ENCODE results near the gene SPDYE6.
"Not testable (repeated sequence)": the region's sequence is repeated elsewhere in the genome, so short reads cannot be mapped to it uniquely, and the experiment has no call there.

SPDYE6 gene

GRCh38 chr7:102317231-102318059 is 38.8 kb downstream of the SPDYE6 start:
- no peak for DNase-seq (ENCODE audit: low spot score)

- DNase-seq (ENCODE audit: low spot score): no peak
These were observed 42.1 kb downstream of the SPDYE6 start for GRCh38 chr7:102313997-102314780.

GRCh38 chr7:102312317-102312716 is 43.9 kb downstream of the SPDYE6 start:
- no peak for DNase-seq (ENCODE audit: low spot score)

DNA sequence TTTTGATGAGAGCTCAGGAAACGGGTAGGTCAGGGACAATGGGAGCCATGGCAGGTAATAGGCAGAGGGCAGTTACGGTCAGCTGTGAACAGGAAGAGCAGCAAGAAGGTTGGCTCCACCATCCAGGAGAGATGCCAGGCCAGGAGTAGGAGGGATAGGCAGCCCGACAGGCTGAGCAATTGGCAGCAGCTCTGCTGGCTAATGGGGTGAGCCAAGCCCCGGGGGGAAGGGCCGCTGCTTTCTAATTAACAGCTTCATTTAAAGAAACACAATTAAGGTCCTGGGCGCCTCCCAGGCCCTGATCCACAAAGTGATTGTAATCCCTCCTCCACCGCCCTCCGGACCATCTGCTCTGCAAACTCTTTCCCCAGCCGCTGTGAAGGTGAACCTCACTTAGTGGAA is 45.8 kb downstream of the SPDYE6 start:
- no peak for DNase-seq (ENCODE audit: low spot score)

GRCh38 chr7:102306916-102307677 is 49.1 kb downstream of the SPDYE6 start:
- peak; percentile 20 for DNase-seq (ENCODE audit: low spot score)

DNA sequence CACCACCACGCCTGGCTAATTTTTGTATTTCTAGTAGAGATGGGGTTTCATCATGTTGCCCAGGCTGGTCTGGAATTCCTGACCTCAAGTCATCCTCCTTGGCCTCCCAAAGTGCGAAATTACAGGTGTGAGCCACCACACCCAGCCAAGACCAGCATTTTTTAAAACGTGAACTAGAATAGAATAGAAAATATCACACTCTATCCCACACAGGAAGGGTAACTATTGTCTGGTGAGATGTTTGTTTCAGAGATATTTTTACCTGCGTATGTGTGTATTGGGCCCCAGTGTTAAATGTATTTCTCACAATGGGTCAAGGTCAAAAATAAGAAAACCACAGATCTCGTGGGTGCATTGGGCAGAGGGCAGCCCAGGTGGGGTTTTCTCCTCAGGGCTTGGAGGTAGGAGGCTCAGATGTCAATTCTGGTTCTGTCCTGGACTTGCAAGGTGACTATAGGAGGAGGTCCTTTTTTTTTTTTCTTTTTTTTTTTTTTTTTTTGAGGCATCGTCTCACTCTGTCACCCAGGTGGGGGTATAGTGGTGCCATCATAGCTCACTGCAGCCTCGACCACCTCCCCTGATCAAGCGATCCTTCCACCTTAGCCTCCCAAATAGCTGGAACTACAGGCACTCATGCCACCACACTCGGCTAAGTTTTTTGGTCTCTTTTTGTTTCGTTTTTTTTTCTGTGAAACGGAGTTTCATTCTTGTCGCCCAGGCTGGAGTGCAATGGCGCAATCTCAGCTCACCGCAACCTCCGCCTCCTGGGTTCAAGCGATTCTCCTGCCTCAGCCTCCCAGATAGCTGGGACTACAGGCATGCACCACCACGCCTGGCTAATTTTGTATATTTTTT is 50.6 kb downstream of the SPDYE6 start:
- no peak for DNase-seq (ENCODE audit: low spot score)

DNA sequence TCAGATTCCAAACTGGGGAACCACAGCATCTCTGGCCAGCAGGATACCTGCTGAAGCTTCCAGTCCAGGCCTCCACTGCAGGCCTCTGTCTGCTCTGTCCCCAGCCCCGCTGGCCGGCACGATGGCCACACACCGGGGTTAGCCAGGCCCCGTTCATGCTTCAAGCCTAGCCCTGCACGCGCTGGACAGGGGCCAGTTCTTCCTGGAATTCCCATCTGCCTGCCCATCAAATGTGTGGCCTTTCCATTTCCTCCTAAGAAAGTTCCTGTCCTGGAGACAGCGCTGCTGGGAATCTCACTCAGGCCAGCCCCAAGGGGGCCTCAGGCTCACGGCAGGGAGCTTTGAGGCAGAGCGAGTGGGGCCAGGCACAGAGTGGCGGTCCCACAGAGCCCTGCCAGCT is 51.6 kb downstream of the SPDYE6 start:
- DNase-seq (ENCODE audit: low spot score): no peak

DNA sequence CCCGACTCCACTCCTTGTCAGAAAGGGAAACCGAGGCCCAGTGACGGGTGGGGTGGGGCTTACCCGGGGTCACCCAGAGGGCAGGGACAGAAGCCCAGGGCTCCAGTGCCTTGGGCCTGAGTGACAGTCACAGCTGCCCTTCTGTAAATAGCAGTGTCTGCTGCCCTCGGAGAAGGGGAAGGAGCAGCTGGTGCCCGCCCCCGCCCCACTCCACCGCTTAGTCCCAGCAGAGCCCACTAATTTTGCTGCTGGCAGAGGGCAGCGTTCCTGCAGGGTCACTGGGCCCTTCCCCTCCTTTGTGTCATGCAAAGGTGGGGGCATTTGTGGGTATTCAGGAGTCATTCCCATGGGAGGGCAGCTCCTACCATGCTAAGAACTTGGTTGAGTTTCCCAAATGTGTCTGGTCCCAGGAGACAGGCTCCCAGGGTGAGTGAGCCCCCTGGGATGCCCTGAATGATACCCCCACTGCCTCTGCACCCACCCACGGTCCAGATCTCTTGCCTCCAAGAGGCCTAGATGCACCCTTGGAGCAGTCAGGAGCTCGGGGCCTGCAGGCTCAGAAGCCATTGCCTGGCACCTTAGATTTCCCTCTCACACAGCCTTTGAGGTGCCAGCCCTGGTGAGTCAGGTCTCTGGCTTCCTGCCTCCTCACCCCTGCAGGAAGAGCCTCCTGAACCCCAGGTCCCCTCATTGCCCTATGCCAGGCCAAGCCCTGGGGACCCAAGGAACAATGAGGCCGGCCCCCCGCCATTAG is 52.4 kb downstream of the SPDYE6 start:
- no peak for DNase-seq (ENCODE audit: low spot score)

DNA sequence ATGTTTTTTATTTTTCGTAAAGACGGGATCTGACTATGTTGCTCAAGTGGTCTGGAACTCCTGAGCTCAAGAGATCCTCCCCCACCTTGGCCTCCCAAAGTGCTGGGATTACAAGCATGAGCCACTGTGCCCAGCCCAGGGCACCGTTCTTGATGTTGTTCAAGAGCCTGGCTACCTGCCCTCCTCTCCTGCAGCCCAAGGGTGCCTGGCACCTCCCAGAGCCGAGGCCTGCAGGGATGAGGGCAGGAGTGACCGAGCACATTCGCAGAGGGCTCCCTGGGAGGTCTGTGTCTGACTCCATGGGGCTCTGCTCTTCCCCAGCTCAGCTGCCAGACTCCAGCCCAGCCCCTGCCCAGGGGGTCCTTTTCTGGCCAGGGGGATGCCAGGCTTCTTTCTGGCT is 54.2 kb downstream of the SPDYE6 start:
- no peak for DNase-seq (ENCODE audit: low spot score)

GRCh38 chr7:102301367-102301766 is 54.9 kb downstream of the SPDYE6 start:
- DNase-seq (ENCODE audit: low spot score): not testable (repeated sequence)

DNA sequence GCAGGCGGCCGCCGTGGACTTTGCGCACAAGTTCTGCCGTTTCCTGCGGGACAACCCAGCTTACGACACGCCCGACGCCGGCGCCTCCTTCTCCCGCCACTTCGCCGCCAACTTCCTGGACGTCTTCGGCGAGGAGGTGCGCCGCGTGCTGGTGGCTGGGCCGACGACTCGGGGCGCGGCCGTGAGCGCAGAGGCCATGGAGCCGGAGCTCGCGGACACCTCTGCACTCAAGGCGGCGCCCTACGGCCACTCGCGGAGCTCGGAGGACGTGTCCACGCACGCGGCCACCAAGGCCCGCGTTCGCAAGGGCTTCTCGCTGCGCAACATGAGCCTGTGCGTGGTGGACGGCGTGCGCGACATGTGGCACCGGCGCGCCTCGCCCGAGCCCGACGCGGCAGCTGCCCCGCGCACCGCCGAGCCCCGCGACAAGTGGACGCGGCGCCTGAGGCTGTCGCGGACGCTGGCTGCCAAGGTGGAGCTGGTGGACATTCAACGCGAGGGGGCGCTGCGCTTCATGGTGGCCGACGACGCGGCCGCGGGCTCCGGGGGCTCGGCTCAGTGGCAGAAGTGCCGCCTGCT is 55.5 kb downstream of the SPDYE6 start:
- no peak for DNase-seq (ENCODE audit: low spot score)

DNA sequence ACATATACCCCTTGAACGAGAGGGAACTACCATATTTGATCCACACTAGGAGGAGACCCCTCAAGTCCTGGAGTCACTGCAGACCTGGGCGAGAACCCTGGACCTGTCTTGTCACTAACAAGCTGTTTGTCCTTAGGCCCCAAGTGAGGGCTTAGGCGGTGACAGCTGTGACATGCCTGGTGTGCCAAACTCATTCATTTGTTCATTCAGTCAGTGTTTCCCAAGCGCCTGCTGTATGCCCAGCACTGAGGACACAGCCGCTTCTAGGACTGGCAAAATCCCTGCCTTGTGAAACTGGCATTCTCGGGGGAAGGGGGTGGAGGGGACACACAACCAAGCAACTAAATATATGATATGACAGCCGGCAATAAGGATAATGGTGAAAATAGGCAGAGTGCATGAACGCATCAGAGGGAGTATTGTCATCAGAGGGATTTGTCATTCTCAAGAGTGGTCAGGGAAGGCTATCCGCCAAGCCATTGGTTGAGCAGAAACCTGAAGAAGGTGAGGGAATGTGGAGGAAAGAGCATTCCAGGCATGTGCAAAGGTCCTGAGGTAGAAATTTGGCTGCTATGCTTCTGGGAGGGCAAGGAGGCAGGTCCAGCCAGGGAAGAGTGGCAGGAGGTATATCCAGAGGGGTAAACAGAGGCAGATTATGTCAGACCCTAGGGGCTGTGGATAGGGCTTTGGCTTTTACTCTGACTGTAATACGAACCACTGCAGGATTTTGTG is 58.6 kb downstream of the SPDYE6 start:
- no peak for DNase-seq (ENCODE audit: low spot score)

GRCh38 chr7:102296514-102296913 is 59.7 kb downstream of the SPDYE6 start:
- no peak for DNase-seq (ENCODE audit: low spot score)

DNA sequence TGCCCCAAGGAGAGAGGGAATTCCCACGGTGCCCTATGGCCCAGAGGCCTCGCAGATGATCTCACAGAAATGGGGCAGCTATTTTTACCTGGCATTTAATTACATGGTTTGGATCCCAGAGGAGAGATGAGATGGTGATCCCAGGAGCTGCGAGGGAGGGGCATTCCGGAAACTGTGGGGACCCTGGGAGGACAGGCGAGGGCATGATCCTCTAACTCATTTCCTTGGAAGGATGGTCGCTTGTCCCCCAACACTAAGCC is 60.1 kb downstream of the SPDYE6 start:
- DNase-seq (ENCODE audit: low spot score): no peak

Measured in CD4-positive, alpha-beta T cell treated with Interleukin-6 at 100 ng/mL for 8 hours (primary cell).